Neural cell (in vitro differentiated cells): ENCODE results near the gene ATP8B1. TPM values are rescaled to one million over a fixed set of nuclear protein-coding genes. Genes with fewer than 3 reads are reported as not detected.

Experiments
- H2AFZ ChIP-seq: fragments of 200-600, 300-800 bp; sonication (generic), shearing (Covaris generic); 2 replicates; pipeline ENCODE4 v1.6.0; 2014; ENCODE audit warnings: low read depth, mild to moderate bottlenecking, antibody characterized with exemption, low read length, moderate library complexity
- H3F3A ChIP-seq: fragments of 200-600 bp; shearing (Covaris generic); 2 replicates; pipeline ENCODE4 v1.6.1; 2016; ENCODE audit warnings: mild to moderate bottlenecking, moderate library complexity, mixed read lengths, antibody characterized with exemption, low read length; ENCODE audit not compliant: insufficient read depth, poor library complexity, severe bottlenecking
- H3K27ac ChIP-seq: fragments of 200-600, 300-800 bp; sonication (generic), shearing (Covaris generic); 2 replicates; pipeline ENCODE4 v1.5.1; 2014; ENCODE audit warnings: mild to moderate bottlenecking, low read length, moderate library complexity
- H3K27me3 ChIP-seq: fragments of 300-800, 200-600 bp; sonication (generic), shearing (Covaris generic); 2 replicates; pipeline ENCODE4 v1.6.0; 2014; ENCODE audit warnings: mild to moderate bottlenecking, low read depth, low read length, moderate library complexity; ENCODE audit not compliant: insufficient read depth
- H3K36me3 ChIP-seq: fragments of 300-800, 200-600 bp; sonication (generic), shearing (Covaris generic); 2 replicates; pipeline ENCODE4 v1.5.1; 2014; ENCODE audit warnings: mild to moderate bottlenecking, antibody characterized with exemption, low read length, moderate library complexity; ENCODE audit not compliant: insufficient read depth
- H3K4me2 ChIP-seq: fragments of 300-800, 200-600 bp; sonication (generic), shearing (Covaris generic); 2 replicates; pipeline ENCODE4 v1.6.0; 2014; ENCODE audit warnings: mild to moderate bottlenecking, low read length
- H3K4me3 ChIP-seq: fragments of 300-800, 200-600 bp; sonication (generic), shearing (Covaris generic); 2 replicates; pipeline ENCODE4 v1.5.1; 2014; ENCODE audit warnings: mild to moderate bottlenecking, low read length, moderate library complexity
- H3K79me2 ChIP-seq: fragments of 200-600 bp; shearing (Covaris generic); replicated peaks from 2 replicates; pipeline ENCODE4 v1.6.0; 2014; ENCODE audit warnings: mild to moderate bottlenecking, low read length, moderate library complexity; ENCODE audit not compliant: insufficient read depth
- H3K9ac ChIP-seq: fragments of 300-800, 200-600 bp; sonication (generic), shearing (Covaris generic); 2 replicates; pipeline ENCODE4 v1.6.1; 2016; ENCODE audit warnings: mild to moderate bottlenecking, low read length, mixed read lengths
- H3K9me2 ChIP-seq: fragments of 200-600 bp; shearing (Covaris generic); 2 replicates; pipeline ENCODE4 v1.6.1; 2016; ENCODE audit warnings: mild to moderate bottlenecking, low read length, mixed read lengths; ENCODE audit not compliant: insufficient read depth
- H3K9me3 ChIP-seq: fragments of 200-600, 300-800 bp; sonication (generic), shearing (Covaris generic); 2 replicates; pipeline ENCODE4 v1.6.1; 2016; ENCODE audit warnings: mild to moderate bottlenecking, mixed run types, low read length, moderate library complexity, mixed read lengths
- H4K20me1 ChIP-seq: fragments of 200-600 bp; shearing (Covaris generic); 2 replicates; pipeline ENCODE4 v1.6.1; 2016; ENCODE audit warnings: mild to moderate bottlenecking, mixed run types; ENCODE audit not compliant: insufficient read depth
- EP300 ChIP-seq: fragments of 450-650 bp; conservative IDR thresholded peaks from 2 replicates; pipeline ENCODE4 v1.6.1; 2014; ENCODE audit warnings: antibody characterized with exemption, mild to moderate bottlenecking, moderate library complexity; ENCODE audit not compliant: poor library complexity, severe bottlenecking
- EZH2 ChIP-seq: fragments of 200-600, 300-800 bp; shearing (Covaris generic), sonication (generic); IDR thresholded peaks from 2 replicates; pipeline ENCODE4 v1.6.1; 2014; ENCODE audit warnings: antibody characterized with exemption, low read length, borderline replicate concordance, mild to moderate bottlenecking; ENCODE audit not compliant: insufficient read depth, poor library complexity, severe bottlenecking
- MXI1 ChIP-seq: fragments of 450-650 bp; conservative IDR thresholded peaks from 2 replicates; pipeline ENCODE4 v1.6.1; 2014; ENCODE audit warnings: antibody characterized with exemption, mild to moderate bottlenecking; ENCODE audit not compliant: poor library complexity, severe bottlenecking
- POLR2AphosphoS5 ChIP-seq: IDR thresholded peaks from 2 replicates; pipeline ENCODE4 v1.6.1; 2012
- RAD21 ChIP-seq: fragments of 450-650 bp; conservative IDR thresholded peaks from 2 replicates; pipeline ENCODE4 v1.6.1; 2014; ENCODE audit warnings: antibody characterized with exemption, mild to moderate bottlenecking, moderate library complexity
- REST ChIP-seq: IDR thresholded peaks from 2 replicates; pipeline ENCODE4 v1.6.1; 2012; ENCODE audit warnings: borderline replicate concordance
- SMC3 ChIP-seq: fragments of 450-650 bp; conservative IDR thresholded peaks from 2 replicates; pipeline ENCODE4 v1.6.1; 2014; ENCODE audit warnings: antibody characterized with exemption, mild to moderate bottlenecking, moderate library complexity; ENCODE audit not compliant: poor library complexity
- TAF1 ChIP-seq: IDR thresholded peaks from 2 replicates; pipeline ENCODE4 v1.6.1; 2012; ENCODE audit warnings: low read depth
- polyA plus RNA-seq: library from polyadenylated mRNA; depleted of rRNA; stranded (reverse); fragments of >200 nt; gene quantifications from 2 replicates; pipeline ENCODE4 v1.2.3, GENCODE V29; 2014
- TF ChIP-seq, protein P1 (sequence below): fragments of 450-650 bp; IDR thresholded peaks from 2 replicates; pipeline ENCODE4 v1.5.1; 2014; ENCODE audit warnings: antibody characterized with exemption, mild to moderate bottlenecking, moderate library complexity; ENCODE audit not compliant: poor library complexity, severe bottlenecking

Gene ATP8B1
- polyA plus RNA-seq, 1 donor from 2014 or later, result not detected

DNA sequence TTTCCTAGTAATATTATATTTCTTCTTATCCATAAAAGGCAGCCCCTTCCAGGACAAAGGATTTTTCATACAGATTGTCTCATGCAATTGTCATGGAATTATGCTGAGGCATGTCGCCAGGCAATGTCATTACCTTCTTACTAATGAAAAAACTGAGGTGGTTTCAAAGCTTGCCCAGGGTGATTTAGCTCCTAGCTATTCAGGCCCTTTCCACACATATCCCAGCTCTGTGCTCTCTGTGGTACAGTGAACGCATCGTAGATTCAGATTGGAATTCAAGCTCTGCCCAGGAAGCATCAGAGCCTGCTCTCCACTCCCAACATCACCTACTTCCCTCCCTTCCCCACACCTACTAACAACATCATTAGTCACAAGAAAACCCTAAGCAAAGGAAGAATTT, 60.1 kb downstream of the ATP8B1 start:
- Histone ChIP-seq H3K79me2 (no peaks in the 10 kb centered on the region), H3K9ac (no peak overlapping the region), H2AFZ (no peak overlapping the region), H3K9me2 (no peaks in the 10 kb centered on the region), H3F3A (no peaks in the 10 kb centered on the region), H3K36me3 (no peaks in the 10 kb centered on the region), H3K27ac (no peak overlapping the region), H3K9me3 (no peaks in the 10 kb centered on the region), H3K4me2 (no peak overlapping the region), H3K4me3 (no peak overlapping the region), H4K20me1 (no peaks in the 10 kb centered on the region), H3K27me3 (no peaks in the 10 kb centered on the region)
- TF ChIP-seq SMC3 (no peak), EZH2 (no peak), REST (no peak), TAF1 (no peak), POLR2AphosphoS5 (no peak), EP300 (no peak), MXI1 (no peak), RAD21 (no peak)
- TF ChIP-seq, protein P1, sequence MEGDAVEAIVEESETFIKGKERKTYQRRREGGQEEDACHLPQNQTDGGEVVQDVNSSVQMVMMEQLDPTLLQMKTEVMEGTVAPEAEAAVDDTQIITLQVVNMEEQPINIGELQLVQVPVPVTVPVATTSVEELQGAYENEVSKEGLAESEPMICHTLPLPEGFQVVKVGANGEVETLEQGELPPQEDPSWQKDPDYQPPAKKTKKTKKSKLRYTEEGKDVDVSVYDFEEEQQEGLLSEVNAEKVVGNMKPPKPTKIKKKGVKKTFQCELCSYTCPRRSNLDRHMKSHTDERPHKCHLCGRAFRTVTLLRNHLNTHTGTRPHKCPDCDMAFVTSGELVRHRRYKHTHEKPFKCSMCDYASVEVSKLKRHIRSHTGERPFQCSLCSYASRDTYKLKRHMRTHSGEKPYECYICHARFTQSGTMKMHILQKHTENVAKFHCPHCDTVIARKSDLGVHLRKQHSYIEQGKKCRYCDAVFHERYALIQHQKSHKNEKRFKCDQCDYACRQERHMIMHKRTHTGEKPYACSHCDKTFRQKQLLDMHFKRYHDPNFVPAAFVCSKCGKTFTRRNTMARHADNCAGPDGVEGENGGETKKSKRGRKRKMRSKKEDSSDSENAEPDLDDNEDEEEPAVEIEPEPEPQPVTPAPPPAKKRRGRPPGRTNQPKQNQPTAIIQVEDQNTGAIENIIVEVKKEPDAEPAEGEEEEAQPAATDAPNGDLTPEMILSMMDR, result no peak

- no peaks in the 10 kb centered on the region for H3K9me3 ChIP-seq
These were observed 61.8 kb downstream of the ATP8B1 start for GRCh38 chr18:57741273-57741672.

More at GRCh38 chr18:57741273-57741672, 61.8 kb downstream of the ATP8B1 start:
- Histone ChIP-seq H4K20me1 (no peaks in the 10 kb centered on the region), H3K4me3 (no peak overlapping the region), H3F3A (no peaks in the 10 kb centered on the region), H3K36me3 (no peaks in the 10 kb centered on the region), H3K27me3 (no peaks in the 10 kb centered on the region), H3K9me2 (no peaks in the 10 kb centered on the region), H2AFZ (no peak overlapping the region), H3K27ac (no peak overlapping the region), H3K4me2 (no peak overlapping the region), H3K9ac (no peak overlapping the region), H3K79me2 (no peaks in the 10 kb centered on the region)
- no peak for TF ChIP-seq REST
